Inflammatory macrophage (primary cell): ENCODE measurements around the gene TACC2.

Experiments
- DNase-seq, 2 donors: peaks; one replicate each; pipeline ENCODE4 v3.0.0-alpha.2; 2020 to 2022

The TACC2 gene

GRCh38 chr10:122234416-122234815, 245.5 kb downstream of the TACC2 start:
- DNase-seq = no peak

- DNase-seq = no peak
Observed at GRCh38 chr10:122236690-122237306, 247.8 kb downstream of the TACC2 start.

- DNase-seq = no peak
Observed at GRCh38 chr10:122237331-122237990, 248.5 kb downstream of the TACC2 start.

GRCh38 chr10:122239578-122240257, 250.8 kb downstream of the TACC2 start:
- DNase-seq = no peak

- no peak for DNase-seq
Observed at GRCh38 chr10:122240401-122240800, 251.4 kb downstream of the TACC2 start.

GRCh38 chr10:122241836-122242235, 252.9 kb downstream of the TACC2 start:
- no peak for DNase-seq

- DNase-seq = no peak
Observed at GRCh38 chr10:122243550-122243949, 254.6 kb downstream of the TACC2 start.

- DNase-seq = no peak
Observed at GRCh38 chr10:122244001-122244975, 255.3 kb downstream of the TACC2 start.

- DNase-seq = no peak
Observed at GRCh38 chr10:122245136-122245535, 256.2 kb downstream of the TACC2 start.

GRCh38 chr10:122245897-122246296, 256.9 kb downstream of the TACC2 start:
- DNase-seq = no peak

GRCh38 chr10:122246830-122247520, 258.0 kb downstream of the TACC2 start:
- DNase-seq = no peak

- DNase-seq = no peak
Observed at GRCh38 chr10:122248356-122249302, 259.7 kb downstream of the TACC2 start.

- no peak for DNase-seq
Observed at GRCh38 chr10:122249303-122249850, 260.4 kb downstream of the TACC2 start.

- DNase-seq = no peak
Observed at GRCh38 chr10:122249991-122250750, 261.2 kb downstream of the TACC2 start.

GRCh38 chr10:122251459-122252255, 262.7 kb downstream of the TACC2 start:
- DNase-seq = no peak

GRCh38 chr10:122252805-122253204, 263.8 kb downstream of the TACC2 start:
- DNase-seq = peak in 1 of 2 donors; percentile 25

- DNase-seq = no peak
Observed at GRCh38 chr10:122253605-122254004, 264.6 kb downstream of the TACC2 start.

- DNase-seq = no peak
Observed at GRCh38 chr10:122254831-122255230, 265.9 kb downstream of the TACC2 start.
